ENCODE data around the gene VTI1A. TPM values are rescaled to one million over a fixed set of nuclear protein-coding genes. Genes with fewer than 3 reads are reported as not detected.

Gene VTI1A
- total RNA-seq, 3 donors from 2014 or later: 53.7 to 65.6 (median 59.2) TPM

GRCh38 chr10:112794201-112794600 is 347.2 kb downstream of the VTI1A start:
- H3K27ac ChIP-seq: no peak overlapping the region
- H3K36me3 ChIP-seq: no peaks in the 10 kb centered on the region
- TF ChIP-seq, protein P1, sequence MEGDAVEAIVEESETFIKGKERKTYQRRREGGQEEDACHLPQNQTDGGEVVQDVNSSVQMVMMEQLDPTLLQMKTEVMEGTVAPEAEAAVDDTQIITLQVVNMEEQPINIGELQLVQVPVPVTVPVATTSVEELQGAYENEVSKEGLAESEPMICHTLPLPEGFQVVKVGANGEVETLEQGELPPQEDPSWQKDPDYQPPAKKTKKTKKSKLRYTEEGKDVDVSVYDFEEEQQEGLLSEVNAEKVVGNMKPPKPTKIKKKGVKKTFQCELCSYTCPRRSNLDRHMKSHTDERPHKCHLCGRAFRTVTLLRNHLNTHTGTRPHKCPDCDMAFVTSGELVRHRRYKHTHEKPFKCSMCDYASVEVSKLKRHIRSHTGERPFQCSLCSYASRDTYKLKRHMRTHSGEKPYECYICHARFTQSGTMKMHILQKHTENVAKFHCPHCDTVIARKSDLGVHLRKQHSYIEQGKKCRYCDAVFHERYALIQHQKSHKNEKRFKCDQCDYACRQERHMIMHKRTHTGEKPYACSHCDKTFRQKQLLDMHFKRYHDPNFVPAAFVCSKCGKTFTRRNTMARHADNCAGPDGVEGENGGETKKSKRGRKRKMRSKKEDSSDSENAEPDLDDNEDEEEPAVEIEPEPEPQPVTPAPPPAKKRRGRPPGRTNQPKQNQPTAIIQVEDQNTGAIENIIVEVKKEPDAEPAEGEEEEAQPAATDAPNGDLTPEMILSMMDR (IDR thresholded peaks at IDR 0.05): no peak
- TF ChIP-seq POLR2A (IDR thresholded peaks at IDR 0.05): no peak
- no peak for TF ChIP-seq POLR2AphosphoS5 (IDR thresholded peaks at IDR 0.05)
- no peak for DNase-seq (ENCODE audit: low spot score in 2 of 2)
- intact Hi-C loops (cut with DNase I; ENCODE audit: low total_unique reads): no loop called here
- H3K4me1 ChIP-seq: no peaks in the 10 kb centered on the region
- H3K9me3 ChIP-seq: peaks cover 0 to 2% of the 10 kb centered on the region in 2 donors
- no peak overlapping the region for H3K4me3 ChIP-seq
- H3K27me3 ChIP-seq: no peaks in the 10 kb centered on the region

DNA sequence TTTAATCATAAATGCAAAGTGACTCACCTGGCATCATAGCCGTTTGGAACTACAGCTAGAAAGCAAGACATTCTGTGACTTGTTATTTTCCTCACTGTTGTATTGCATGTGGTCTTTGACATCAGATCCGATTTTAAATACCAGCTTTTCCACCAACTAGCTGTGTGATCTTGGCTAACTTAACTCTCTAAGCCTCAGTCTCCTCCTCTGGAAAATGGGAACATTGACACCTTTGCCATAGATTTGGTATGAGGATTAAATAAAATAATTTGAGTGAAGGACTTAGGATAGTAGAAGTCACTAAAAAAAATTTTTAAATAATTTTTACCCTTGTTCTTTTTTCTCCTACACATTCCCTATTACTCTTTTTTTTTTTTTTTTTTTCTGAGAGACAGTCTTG is 348.1 kb downstream of the VTI1A start:
- H3K27me3 ChIP-seq: no peaks in the 10 kb centered on the region
- intact Hi-C loops (cut with DNase I; ENCODE audit: low total_unique reads): no loop called here
- no peaks in the 10 kb centered on the region for H3K4me1 ChIP-seq
- DNase-seq (ENCODE audit: low spot score in 2 of 2): no peak
- H3K4me3 ChIP-seq: no peak overlapping the region
- TF ChIP-seq, protein P1 (IDR thresholded peaks at IDR 0.05): no peak
- no peak for TF ChIP-seq POLR2A (IDR thresholded peaks at IDR 0.05)
- TF ChIP-seq POLR2AphosphoS5 (IDR thresholded peaks at IDR 0.05): no peak
- H3K27ac ChIP-seq: no peak overlapping the region
- H3K36me3 ChIP-seq: no peaks in the 10 kb centered on the region
- H3K9me3 ChIP-seq: no peaks in the 10 kb centered on the region

DNA sequence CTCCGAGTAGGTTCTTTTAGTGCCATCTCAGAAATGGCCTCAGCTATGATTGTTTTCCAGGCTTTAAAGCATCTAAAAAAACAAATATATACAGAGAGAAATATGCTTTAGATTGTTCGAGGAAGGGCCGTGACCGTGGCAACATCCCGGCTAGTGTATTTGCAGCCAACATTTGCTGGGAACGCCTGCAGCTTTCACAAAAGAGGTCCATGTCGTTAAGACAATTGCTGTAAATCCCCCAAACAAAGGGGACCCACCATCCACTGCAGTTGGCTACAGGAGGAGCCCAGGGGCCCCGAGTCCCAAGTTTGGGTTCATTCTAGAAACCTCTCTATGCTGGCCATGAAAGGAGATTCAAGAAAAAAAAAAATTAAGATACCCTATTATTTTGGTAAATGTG is 350.2 kb downstream of the VTI1A start:
- TF ChIP-seq, protein P1 (IDR thresholded peaks at IDR 0.05): no peak
- TF ChIP-seq POLR2A (IDR thresholded peaks at IDR 0.05): no peak
- TF ChIP-seq POLR2AphosphoS5 (IDR thresholded peaks at IDR 0.05): no peak
- intact Hi-C loops (cut with DNase I; ENCODE audit: low total_unique reads): no loop called here
- no peak for DNase-seq (ENCODE audit: low spot score in 2 of 2)

GRCh38 chr10:112797855-112798254 is 350.8 kb downstream of the VTI1A start:
- Histone ChIP-seq H3K27ac (no peak overlapping the region), H3K9me3 (no peaks in the 10 kb centered on the region), H3K36me3 (no peaks in the 10 kb centered on the region), H3K4me1 (no peaks in the 10 kb centered on the region), H3K4me3 (no peak overlapping the region), H3K27me3 (no peaks in the 10 kb centered on the region)
- intact Hi-C loops (cut with DNase I; ENCODE audit: low total_unique reads): no loop called here
- no peak for DNase-seq (ENCODE audit: low spot score in 2 of 2)
- TF ChIP-seq POLR2AphosphoS5 (IDR thresholded peaks at IDR 0.05): no peak
- TF ChIP-seq, protein P1 (IDR thresholded peaks at IDR 0.05): no peak
- no peak for TF ChIP-seq POLR2A (IDR thresholded peaks at IDR 0.05)

More for the DNA sequence above, 350.2 kb downstream of the VTI1A start:
- Histone ChIP-seq H3K9me3 (no peaks in the 10 kb centered on the region), H3K4me3 (no peak overlapping the region), H3K36me3 (no peaks in the 10 kb centered on the region), H3K4me1 (no peaks in the 10 kb centered on the region), H3K27ac (no peak overlapping the region), H3K27me3 (no peaks in the 10 kb centered on the region)

GRCh38 chr10:112799038-112799437 is 352.0 kb downstream of the VTI1A start:
- no peaks in the 10 kb centered on the region for H3K27me3 ChIP-seq
- H3K9me3 ChIP-seq: no peaks in the 10 kb centered on the region
- H3K27ac ChIP-seq: no peak overlapping the region
- intact Hi-C loops (cut with DNase I; ENCODE audit: low total_unique reads): no loop called here
- TF ChIP-seq POLR2AphosphoS5 (IDR thresholded peaks at IDR 0.05): no peak
- TF ChIP-seq, protein P1 (IDR thresholded peaks at IDR 0.05): no peak
- TF ChIP-seq POLR2A (IDR thresholded peaks at IDR 0.05): no peak
- H3K36me3 ChIP-seq: no peaks in the 10 kb centered on the region
- no peak overlapping the region for H3K4me3 ChIP-seq
- H3K4me1 ChIP-seq: no peaks in the 10 kb centered on the region
- DNase-seq (ENCODE audit: low spot score in 2 of 2): no peak

Measured in breast epithelium (tissue), 4 donors.